Gastroesophageal sphincter (tissue), 2 donors: ENCODE data around the gene ARSI.

ENCODE experiments used
- POLR2A ChIP-seq, 2 donors: fragments of 450-650 bp; IDR thresholded peaks; one replicate each; pipeline ENCODE4 v1.6.1; 2017; ENCODE audit warnings: antibody characterized with exemption in 2 of 2, mild to moderate bottlenecking in 2 of 2, moderate library complexity in 1 of 2
- POLR2AphosphoS5 ChIP-seq: sonication (generic); formaldehyde crosslinking; IDR thresholded peaks from one replicate; pipeline ENCODE4 v1.6.1; 2017; ENCODE audit warnings: antibody characterized with exemption

GRCh38 chr5:150247726-150248125 lies 55.0 kb downstream of the ARSI start:
- TF ChIP-seq POLR2AphosphoS5 (no peak), POLR2A (IDR thresholded peaks at IDR 0.05) (no peak)
